MV-4-11 (cell line): Measurements from ENCODE around the gene DNAJC21.

Experiments used
- DNase-seq: peaks from one replicate; lab custom pipeline; 2025; lab: John Stamatoyannopoulos, UW

DNAJC21 gene

DNA sequence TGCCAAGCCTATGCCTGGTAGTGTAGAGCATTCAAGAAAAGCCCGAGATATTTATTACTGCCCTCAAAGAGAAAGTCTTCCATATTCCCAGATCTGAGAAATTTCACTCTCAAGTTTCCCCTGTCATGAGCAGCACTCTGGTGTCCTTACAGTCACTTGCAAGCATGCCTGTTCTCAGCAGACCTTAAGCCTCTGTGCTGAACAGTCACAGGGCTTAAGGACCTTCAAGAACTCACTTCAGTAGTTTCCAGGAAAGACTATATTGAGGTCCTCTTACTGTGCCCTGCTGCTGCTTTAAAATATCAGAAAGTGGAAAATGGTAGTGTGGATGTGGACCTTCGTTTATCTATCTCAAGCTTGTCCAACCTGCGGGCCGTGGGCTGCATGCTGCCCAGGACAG is 53.5 kb downstream of the DNAJC21 start:
- no peak for DNase-seq

DNA sequence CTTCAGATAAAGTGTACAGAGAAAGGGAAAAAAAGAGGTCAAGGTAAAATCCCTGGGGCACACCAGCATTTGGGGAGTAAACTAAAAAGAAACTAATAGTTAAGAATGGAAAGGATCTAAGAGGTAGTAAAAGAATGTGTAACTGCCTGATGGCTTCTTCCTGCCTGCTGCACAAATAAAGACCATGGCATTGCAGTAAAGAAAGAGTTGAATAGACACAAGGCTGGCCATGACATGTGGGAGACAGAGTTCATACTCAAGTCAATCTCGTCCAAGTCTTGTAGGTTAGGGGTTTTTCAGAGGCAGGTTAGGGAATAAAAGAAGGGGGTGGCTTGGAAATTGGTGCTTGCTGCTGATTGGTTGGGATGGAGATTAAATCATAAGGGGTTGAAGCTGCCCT is 57.6 kb downstream of the DNAJC21 start:
- no peak for DNase-seq

DNA sequence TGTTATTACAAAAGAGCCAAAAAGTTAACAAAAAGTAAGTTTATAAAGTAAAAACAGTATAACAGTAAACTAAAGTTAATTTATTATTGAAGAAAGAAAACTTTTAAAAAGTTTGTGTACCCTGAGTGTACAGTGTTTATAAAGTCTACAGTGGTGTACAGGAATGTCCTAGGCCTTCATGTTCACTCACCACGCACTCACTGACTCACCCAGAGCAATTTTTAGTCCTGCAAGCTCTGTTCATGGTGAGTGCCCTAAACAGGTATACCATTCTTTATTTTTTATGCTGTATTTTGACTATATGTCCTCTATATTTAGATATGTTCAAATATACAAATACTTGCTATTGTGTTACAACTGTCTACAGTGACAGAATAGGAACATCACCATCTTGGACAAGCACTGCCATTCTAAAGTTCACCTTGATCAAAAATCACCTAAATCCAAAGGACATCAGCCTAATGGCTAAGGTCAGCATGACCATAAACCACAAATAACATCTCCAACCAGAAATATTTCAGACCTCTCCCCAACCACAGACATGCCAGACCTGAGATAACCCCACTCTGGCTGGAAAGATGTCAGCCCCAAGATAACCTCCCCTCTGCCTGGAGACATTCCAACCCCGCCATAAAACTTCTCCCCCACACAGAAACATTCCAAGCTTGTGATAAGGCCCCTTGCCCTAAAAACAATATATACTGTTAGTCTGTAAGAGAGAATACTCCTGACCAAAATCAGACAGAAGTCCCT is 62.3 kb downstream of the DNAJC21 start:
- DNase-seq: no peak

DNA sequence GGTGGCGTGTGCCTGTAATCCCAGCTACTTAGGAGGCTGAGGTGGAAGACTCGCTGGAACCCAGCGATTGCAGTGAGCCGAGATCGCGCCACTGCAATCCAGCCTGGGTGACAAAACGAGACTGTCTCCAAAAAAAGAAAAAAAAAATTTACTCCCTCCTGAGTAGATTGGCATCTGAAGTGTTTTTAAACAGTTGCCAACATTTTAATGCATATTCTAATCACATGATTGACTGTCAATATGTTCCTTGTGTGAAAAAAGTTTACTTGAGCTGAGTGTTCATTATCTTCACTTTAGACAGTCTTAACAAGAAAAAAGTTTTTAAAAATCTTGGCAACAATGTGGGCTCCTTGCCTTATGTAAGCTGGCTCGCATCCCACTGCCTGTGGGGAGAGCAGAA is 64.6 kb downstream of the DNAJC21 start:
- no peak for DNase-seq

DNA sequence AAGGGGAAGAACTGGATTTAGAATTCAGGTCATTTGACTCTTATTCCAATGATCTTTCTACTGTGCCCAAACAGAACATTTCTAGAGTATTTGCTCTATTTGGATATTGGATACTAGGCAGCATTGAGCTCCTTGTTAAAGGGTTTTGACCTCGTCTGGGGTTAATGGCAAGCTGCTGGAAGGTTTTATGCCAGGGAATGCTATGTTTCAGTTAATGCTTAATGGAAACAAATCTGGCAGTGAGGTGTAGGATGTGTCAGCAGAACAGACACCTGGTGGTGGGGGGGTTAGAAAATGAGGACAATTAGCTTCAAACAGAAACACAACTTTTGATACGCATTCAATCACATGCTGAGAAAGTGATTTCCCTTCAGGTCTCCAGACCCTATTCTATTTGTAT is 66.9 kb downstream of the DNAJC21 start:
- DNase-seq: no peak

DNA sequence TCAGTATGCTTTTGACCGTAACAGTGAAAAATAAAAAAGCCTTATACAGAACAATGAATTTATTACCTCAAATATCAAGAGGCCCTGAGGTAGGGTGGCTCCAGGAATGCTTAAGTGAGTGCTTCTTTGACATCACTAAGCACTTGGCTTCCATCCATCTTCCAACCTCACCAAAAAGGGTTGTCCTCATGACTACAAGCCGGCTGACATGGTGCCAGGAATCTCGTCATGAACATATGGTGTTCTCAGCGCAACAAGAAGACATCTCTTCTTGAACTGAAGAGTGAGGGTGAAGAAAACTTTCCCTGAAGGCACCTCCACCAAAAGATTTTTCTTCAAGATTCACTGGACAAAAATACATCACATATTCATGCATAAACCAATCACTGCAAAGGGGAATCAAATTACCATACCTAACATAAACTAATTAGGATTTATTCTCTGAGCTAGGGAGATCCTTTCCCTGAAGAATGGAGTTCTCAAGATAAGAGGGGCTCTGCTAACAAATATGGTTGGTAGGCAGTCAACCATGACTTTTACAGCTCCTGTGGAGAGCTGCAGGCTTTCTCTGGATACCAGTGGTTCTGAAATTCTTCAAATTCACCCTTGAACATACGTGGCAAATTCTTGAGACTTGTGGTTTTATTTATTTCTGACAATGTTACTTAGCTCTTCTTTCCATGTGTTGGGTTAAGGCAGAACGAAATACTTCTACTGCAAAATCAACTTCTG is 68.9 kb downstream of the DNAJC21 start:
- no peak for DNase-seq

DNA sequence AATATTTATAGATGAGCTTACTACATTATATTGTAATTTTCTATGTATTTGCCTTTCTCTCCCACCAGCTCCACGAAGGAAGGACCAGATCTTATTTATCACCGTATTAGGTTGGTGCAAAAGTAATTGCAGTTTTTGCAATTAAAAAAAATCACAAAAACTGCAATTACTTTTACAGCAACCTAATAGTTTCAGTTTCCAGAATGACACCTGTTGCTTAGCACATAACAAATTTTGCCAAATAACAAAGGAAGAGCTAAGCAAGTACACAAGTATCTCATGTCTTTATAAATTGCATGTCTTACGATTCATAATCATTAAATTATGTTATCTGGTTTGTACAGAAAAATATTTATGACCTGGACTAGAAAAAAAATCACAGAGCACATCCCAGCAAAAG is 72.5 kb downstream of the DNAJC21 start:
- DNase-seq: no peak

DNA sequence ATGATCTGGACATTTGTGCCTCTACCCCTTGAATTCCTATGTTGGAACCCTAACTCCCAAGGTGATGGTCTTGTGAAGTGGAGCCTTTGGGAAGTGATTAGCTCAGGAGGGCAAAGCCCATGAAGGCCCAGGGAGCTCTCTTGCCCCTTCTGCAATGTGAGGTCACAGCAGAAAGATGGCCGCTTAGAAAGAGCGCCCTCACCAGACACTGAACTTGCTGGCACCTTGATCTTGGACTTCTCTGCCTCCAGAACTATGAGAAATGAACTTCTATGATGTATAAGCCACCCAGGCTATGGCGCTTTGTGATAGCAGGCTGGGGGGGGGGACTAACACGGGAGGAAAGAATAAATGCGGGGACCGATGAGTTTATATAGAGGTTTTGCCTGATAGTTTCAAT is 73.1 kb downstream of the DNAJC21 start:
- DNase-seq: no peak

DNA sequence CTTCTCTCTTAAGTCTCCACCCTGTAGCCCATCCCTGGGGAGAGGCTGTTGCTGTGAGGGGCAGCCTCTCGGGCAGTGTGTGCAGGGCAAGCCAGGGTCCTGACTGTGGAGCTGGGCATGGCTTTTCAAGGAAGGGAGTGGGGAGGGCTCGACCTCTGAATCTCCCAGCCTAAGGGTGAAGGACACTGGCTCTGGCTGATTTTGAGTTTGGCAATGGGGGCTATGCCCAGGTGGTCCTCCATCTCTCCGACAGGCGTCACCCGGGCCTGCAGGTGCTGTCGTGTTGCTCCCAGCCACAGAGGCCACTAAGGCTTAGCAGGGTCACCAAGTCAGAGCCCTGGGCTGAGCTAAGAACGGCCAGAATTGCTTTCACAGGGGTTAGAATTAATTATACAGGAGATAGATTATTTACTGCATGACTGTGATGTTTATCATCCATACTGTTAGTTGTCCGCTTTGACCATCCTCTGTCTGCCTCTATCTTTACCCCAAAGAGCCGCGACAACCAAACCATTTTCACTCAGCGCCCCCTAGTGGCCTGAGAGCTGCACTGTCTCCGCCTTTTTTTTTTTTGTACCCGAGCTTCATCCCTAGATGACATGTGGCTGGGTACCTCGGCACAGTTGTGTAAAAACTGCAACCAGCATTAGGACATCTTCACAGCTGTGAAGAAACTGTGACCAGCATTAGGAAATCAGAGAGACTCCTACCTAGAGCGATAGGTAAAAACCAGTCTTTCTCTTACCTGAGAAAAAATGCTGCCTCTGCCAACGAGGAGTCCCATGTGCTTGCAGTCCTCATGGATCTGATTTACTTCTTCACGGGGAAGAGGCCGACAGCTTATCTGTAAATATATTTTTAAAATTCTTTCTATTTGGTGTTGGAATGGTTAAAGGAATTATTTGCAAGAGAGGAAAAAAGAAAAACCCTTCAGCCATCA is 73.9 kb downstream of the DNAJC21 start:
- peak; percentile 46 for DNase-seq

DNA sequence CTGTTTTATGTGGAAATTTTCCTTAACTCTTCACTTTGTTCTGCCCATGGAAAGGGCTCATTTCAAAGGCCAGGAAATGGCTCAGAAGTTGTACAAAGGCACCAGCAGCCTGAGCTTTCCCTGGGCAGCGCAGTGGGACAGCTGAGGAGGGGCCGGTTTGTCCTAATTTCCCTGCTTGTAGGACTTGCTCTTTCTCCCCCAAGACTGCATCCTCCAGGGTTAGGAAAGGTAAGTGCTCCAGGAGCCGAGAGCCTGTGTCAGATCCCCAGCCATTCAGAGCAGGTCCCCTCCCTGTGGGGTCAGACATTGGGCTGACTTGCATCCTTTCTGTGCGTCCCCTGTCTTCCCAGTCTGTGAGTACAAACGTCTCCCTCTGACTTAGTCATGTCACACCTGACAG is 74.8 kb downstream of the DNAJC21 start:
- DNase-seq: no peak

DNA sequence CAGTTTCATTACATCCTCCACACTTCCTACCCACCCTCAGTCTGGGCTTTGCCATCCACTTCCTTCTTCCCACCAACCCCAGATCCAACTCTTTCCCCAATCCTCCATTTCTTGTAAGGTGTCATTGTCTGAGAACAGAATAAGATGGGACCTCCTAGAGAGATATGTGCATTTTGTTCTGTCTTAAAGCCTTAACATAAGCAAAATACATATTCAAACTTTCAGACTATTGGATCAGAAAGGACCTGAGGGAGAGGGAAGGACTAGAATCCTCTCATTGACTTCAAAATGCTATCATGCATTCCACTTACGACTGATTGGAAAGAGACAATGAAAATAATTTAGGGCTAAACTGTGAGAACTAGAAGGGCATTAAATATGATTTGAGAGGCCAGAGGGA is 75.4 kb downstream of the DNAJC21 start:
- DNase-seq: no peak
